Stimulated activated CD8-positive, alpha-beta memory T cell treated with anti-CD3 and anti-CD28 coated beads, Interleukin-4, amount 100 ng/mL, for 1 hour (primary cell): ENCODE results near the gene AXIN2.
"Not testable (repeated sequence)": the region's sequence is repeated elsewhere in the genome, so short reads cannot be mapped to it uniquely, and the experiment has no call there.

Source experiments
- DNase-seq, 2 donors: peaks; one replicate each; pipeline ENCODE4 v3.0.0-alpha.2; 2020; ENCODE audit warnings: low read depth in 2 of 2, low spot score in 1 of 2

The AXIN2 gene

GRCh38 chr17:65538675-65539529 is 22.5 kb downstream of the AXIN2 start:
- no peak for DNase-seq

DNA sequence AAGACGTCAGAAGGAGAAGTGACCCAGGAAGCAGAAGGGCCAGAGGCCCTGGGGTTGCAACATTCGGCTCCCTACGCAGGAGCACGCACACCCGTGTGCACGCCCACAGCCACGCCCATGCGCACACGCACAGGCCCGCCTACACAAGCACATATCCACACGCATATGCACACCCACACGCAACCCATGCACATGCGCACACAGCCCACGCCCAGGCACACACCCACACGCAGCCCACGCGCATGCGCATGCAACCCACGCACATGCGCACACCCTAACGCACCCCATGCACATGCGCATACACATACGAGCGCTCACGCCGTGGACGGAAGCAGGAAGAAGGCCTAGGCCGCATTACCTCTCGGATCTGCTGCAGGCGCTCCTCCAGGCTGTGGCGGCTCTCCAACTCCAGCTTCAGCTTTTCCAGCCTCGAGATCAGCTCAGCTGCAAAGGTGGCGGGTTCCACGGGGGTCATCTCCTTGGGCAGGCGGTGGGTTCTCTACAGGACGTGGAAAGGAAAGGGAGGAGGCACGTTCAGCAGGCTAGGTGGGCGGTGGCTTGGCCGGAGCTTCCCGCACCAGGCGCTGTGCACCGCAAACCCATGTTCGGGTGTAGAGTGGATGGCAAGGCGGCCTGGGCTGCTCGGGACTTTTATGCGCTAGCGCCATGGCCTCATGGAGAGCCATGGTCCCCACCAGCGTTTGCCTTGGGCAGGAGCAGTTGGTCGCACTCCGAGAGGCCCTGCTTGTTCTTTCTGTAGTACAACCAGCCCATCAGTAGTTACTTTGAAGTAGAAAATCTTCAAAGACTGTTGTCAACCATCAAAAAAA is 23.4 kb downstream of the AXIN2 start:
- no peak for DNase-seq

- DNase-seq = no peak
Measured at GRCh38 chr17:65537343-65537844, 24.1 kb downstream of the AXIN2 start.

- DNase-seq = no peak
Measured at GRCh38 chr17:65536573-65537342, 24.7 kb downstream of the AXIN2 start.

DNA sequence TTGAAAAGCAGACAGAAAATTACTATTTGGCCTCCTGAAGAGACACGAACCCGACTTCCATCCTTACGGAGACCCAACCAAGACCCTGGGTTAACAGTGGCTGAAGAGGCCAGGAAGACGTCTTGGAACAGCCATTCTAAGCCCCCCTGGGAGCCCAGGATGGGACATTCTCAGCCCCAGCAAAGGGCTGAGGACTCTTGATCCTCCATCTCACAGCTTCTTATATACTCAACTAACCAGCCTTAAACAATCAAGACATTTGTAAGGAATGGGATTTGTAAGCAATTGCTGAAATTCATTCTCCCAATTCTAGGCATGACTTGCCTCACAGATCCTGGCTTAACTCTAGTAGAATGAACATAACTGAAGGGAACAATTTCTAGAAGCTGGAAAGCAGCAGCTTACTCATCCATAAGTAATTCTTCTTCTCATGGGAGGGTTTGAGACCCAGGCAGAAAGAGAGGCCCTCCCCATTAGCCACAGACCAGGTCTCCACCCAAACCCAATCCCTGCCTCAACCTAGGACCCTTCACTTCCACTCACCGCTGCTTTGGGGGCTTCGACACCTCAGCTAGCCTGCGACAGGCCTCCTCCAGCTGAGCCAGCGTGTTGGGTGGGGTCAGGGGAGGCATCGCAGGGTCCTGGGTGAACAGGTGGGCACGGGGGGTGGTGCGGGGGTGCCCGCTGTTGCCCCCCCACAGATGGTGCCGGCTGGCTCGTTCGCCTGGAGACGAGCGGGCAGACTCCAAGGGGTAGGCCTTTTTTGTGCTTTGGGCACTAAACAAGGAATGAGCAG is 25.5 kb downstream of the AXIN2 start:
- DNase-seq = no peak

DNA sequence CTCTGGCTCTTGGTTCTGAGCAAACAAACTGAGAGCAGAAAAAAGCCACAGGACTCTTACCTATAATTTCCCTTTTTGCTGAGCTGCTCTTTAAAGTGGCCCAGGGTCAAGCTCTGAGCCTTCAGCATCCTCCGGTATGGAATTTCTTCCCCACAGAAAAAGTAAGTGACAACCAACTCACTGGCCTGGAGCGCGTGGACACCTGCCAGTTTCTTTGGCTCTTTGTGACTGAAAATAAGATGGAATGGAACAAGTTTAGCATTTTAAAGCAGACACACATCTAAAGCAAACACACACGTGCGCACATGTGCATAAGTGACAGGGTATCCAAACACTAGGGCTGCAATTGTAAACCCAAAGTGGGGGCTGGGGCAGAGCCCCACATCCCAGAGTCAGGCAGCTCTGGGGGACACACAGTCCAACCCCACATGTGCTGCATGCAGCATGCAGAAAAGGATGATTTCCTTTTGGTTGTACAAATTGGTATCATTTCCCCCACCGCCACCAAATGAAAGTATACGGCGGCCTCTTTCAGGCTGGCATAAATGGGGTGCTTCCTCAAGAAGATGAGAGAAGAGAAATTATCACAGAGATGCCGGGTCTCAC is 27.5 kb downstream of the AXIN2 start:
- DNase-seq = no peak

- no peak for DNase-seq
Measured at GRCh38 chr17:65533056-65533745, 28.2 kb downstream of the AXIN2 start.

GRCh38 chr17:65532101-65532890 is 29.2 kb downstream of the AXIN2 start:
- DNase-seq = no peak

DNA sequence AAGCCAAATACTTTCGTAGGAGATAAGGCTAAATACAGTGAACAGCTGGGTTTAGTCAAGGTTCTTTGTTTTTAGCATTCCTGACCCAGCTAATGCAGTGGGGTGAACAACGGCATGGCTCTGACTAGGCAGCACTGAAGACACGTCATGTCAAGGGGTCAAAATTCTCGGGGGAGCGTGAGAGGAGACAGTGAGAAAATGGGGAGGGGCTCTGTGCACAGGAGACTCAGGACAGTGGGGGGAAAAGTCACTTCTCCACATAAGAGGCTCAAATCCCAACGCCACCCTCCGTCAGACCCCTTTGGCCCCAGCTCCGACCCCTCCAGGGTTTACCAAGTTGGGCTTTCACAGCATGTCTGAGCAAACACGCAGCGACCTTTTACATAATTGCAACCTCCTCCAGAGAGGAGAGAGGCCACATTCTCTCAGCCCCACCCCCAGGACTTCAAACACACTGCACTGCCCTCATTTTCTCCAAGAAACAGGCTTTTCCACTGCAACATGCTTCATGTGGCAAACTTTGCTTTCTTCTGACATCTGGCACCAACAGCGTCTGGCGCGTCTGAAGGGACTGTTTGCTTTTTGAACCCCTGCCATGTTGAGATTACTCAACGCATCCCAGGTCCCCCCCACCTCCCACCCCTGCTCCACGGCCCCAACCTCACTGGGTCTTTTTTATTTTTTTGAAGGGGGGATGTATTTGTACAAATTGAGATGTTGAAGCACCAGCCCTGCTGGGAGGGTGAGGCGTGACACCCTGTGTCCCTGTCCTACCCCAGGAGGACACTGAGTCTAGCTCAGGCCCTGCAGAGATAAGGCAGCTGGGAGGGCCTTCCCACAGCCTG is 30.0 kb downstream of the AXIN2 start:
- DNase-seq = no peak

- no peak for DNase-seq
Measured at GRCh38 chr17:65530523-65531255, 30.8 kb downstream of the AXIN2 start.

DNA sequence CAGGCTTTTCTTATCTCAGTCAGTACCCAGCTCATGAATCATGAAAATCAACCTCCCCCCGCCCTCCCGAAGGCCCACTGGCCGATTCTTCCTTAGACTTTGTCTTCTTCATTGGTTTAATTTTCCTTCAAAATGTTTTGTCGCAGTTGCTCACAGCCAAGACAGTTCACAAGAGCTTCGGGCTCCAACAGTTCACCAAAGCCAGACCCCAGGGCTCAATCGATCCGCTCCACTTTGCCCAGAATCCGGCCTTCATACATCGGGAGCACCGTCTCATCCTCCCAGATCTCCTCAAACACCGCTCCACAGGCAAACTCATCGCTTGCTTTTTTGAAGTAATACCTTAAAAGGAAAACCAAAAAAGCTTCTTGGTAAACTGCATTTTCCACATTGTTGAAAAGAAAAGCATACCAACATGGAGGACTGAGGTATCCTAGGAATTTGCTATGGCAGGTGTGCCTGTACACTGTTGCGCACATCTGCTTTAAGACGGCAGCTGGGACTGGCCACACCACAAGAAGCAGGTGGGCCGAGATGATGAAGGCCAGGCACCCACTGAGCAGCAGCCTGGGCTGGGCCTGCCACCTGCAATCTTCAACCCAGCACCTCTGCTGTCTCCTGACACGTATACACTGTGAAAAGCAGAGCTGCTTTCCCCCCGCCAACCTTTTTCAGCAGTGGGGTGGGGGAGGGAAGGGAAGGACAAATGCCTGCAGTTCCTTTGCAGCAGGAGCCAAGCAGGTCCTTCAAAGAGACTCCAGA is 31.5 kb downstream of the AXIN2 start:
- no peak for DNase-seq

- DNase-seq = no peak
Measured at GRCh38 chr17:65529040-65529633, 32.3 kb downstream of the AXIN2 start.

DNA sequence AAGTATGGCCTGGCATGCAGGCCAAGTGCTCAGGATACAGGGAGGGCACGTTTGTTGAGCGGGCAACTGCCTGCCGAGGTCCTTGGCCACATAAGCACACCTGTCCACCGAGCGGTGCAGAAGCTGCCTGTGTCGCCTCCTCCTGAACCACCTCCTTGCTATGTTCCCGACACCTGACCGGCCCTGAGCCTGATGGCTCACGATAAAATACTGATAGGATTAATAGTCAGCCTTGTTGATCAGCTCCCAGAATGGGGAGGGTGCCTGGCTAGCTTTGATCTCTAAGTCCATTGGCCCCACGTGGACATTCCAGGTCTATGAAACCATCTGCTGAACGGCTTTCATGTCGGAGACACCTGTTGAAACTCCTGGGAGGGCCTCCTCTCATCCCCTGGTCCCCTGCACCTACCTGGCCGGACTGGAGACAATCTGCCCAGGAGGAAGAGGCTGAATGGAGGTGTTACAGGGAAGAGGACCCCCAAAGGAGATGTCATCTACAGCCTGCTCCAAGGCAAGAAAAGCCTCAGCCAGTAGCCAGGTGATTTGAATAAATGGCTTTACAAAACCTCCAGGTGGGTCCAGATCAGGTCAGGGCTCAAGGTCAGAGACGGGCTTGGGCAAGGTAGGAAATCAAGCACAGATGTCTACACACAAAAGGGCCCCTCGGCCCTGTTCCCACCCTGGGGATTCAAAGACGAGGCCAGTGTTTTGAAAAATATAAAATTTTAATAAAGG is 33.4 kb downstream of the AXIN2 start:
- DNase-seq = no peak

- DNase-seq = no peak
Measured at GRCh38 chr17:65527381-65527780, 34.1 kb downstream of the AXIN2 start.

DNA sequence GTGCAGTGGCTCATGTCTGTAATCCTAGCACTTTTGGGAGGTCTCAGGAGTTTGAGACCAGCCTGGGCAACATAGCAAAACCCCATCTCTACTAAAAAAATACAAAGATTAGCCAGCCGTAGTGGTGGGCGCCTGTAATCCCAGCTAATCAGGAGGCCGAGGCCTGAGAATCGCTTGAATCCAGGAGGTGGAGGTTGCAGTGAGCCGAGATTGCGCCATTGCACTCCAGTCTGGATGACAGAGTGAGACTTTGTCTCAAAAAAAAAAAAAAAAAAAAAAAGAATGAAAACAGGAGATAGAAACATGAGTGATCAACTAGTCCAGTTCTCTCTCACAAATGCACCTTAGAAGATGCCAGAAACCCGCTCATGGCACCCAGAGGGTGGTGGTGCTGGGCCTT is 34.6 kb downstream of the AXIN2 start:
- not testable (repeated sequence) for DNase-seq
